MM.1S (cell line): ENCODE measurements around the gene PLA2G7.

Experiments
- DNase-seq: peaks from one replicate; pipeline ENCODE4 v3.0.0-alpha.2; 2015
- H2AFZ ChIP-seq: fragments of 300-600 bp; sonication (generic); 2 replicates; pipeline ENCODE4 v1.6.0; 2016; ENCODE audit warnings: antibody characterized with exemption, low read length
- H3F3A ChIP-seq: fragments of 300-600 bp; sonication (generic); 2 replicates; pipeline ENCODE4 v1.6.1; 2016; ENCODE audit warnings: mild to moderate bottlenecking, antibody characterized with exemption, low read length, moderate library complexity, mixed read lengths; ENCODE audit not compliant: insufficient read depth
- H3K27ac ChIP-seq: fragments of 300-600 bp; sonication (generic); 2 replicates; pipeline ENCODE4 v1.5.1; 2016; ENCODE audit warnings: mild to moderate bottlenecking, low read length
- H3K27me3 ChIP-seq: fragments of 300-600 bp; sonication (generic); replicated peaks from 2 replicates; pipeline ENCODE4 v1.6.0; 2016; ENCODE audit warnings: low read length; ENCODE audit not compliant: insufficient read depth
- H3K36me3 ChIP-seq: fragments of 300-600 bp; sonication (generic); replicated peaks from 2 replicates; pipeline ENCODE4 v1.6.1; 2016; ENCODE audit warnings: mild to moderate bottlenecking, low read length, mixed read lengths; ENCODE audit not compliant: insufficient read depth
- H3K4me1 ChIP-seq: fragments of 300-600 bp; sonication (generic); 2 replicates; pipeline ENCODE4 v1.6.1; 2016; ENCODE audit warnings: low read length, mixed read lengths
- H3K4me2 ChIP-seq: fragments of 300-600 bp; sonication (generic); 2 replicates; pipeline ENCODE4 v1.6.0; 2016; ENCODE audit warnings: low read depth, low read length
- H3K4me3 ChIP-seq: fragments of 300-600 bp; sonication (generic); 2 replicates; pipeline ENCODE4 v1.5.1; 2016; ENCODE audit warnings: low read length, mixed read lengths
- H3K79me2 ChIP-seq: fragments of 300-600 bp; sonication (generic); 2 replicates; pipeline ENCODE4 v1.6.1; 2016; ENCODE audit warnings: mixed run types, low read length, mixed read lengths
- H3K9ac ChIP-seq: fragments of 300-600 bp; sonication (generic); 2 replicates; pipeline ENCODE4 v1.6.1; 2016; ENCODE audit warnings: low read length, mixed read lengths
- H3K9me2 ChIP-seq: fragments of 300-600 bp; sonication (generic); replicated peaks from 2 replicates; pipeline ENCODE4 v1.6.1; 2016; ENCODE audit warnings: mild to moderate bottlenecking, low read length, mixed read lengths; ENCODE audit not compliant: insufficient read depth
- H3K9me3 ChIP-seq: fragments of 300-600 bp; sonication (generic); replicated peaks from 2 replicates; pipeline ENCODE4 v1.6.1; 2016; ENCODE audit warnings: mild to moderate bottlenecking, low read length, mixed read lengths; ENCODE audit not compliant: insufficient read depth
- H4K20me1 ChIP-seq: fragments of 300-600 bp; sonication (generic); 2 replicates; pipeline ENCODE4 v1.6.1; 2016; ENCODE audit warnings: mild to moderate bottlenecking, low read length, moderate library complexity, mixed read lengths; ENCODE audit not compliant: insufficient read depth
- EZH2 ChIP-seq: fragments of 300-600 bp; sonication (generic); optimal IDR thresholded peaks from 2 replicates; pipeline ENCODE3; 2017; ENCODE audit warnings: low read depth, mild to moderate bottlenecking, antibody characterized with exemption, low read length, mixed read lengths
- EZH2phosphoT487 ChIP-seq: fragments of 300-600 bp; sonication (generic); IDR thresholded peaks from 2 replicates; pipeline ENCODE4 v1.6.1; 2018; ENCODE audit warnings: antibody characterized with exemption, low read length
- TF ChIP-seq, protein P1 (sequence below): fragments of 300-600 bp; sonication (generic); IDR thresholded peaks from 2 replicates; pipeline ENCODE4 v1.5.1; 2016; ENCODE audit warnings: antibody characterized with exemption, low read length, mixed read lengths

PLA2G7 gene

DNA sequence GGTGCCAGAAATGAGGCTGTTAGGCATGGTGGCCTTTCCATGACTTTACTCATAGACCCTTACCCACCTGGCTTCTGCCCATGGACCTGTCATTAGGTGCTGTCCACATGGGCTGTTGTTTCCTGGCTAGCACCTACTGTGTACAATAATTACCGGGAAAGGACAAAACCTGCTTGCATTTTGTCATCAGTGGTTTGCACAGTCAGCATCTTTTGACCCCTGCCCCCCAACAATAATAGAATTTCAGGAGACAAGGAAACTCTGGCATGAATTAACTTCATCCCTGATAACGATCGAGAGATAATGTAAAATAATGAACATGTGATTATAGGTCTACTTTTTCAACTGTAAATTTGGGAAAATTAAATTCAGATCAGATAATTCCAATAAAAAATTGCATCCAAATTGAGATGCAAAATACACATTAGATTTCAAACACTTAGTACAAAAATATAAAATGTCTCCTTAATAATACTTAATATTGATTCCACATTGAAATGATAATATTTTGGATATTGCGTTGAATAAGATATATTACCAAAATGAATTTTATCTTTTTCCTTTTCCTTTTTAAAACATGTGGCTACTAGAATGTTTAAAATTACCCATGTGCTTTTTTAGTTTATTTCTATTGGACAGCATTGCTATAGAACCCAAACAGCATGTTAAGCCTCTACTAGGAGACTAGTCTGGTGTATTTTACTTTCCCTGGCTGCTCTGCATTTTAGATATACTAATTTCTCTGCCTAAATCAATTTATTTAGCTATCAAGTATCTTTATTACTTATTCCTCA lies 24.0 kb upstream of the PLA2G7 start:
- Histone ChIP-seq H3K9me2 (no peaks in the 10 kb centered on the region), H4K20me1 (no peaks in the 10 kb centered on the region), H3K9me3 (no peaks in the 10 kb centered on the region), H3F3A (no peaks in the 10 kb centered on the region), H3K4me2 (no peak overlapping the region), H3K36me3 (no peaks in the 10 kb centered on the region), H2AFZ (no peak overlapping the region), H3K27ac (no peak overlapping the region), H3K4me1 (no peaks in the 10 kb centered on the region), H3K27me3 (no peaks in the 10 kb centered on the region), H3K9ac (no peak overlapping the region), H3K4me3 (no peak overlapping the region), H3K79me2 (no peaks in the 10 kb centered on the region)
- no peak for DNase-seq
- TF ChIP-seq, protein P1, sequence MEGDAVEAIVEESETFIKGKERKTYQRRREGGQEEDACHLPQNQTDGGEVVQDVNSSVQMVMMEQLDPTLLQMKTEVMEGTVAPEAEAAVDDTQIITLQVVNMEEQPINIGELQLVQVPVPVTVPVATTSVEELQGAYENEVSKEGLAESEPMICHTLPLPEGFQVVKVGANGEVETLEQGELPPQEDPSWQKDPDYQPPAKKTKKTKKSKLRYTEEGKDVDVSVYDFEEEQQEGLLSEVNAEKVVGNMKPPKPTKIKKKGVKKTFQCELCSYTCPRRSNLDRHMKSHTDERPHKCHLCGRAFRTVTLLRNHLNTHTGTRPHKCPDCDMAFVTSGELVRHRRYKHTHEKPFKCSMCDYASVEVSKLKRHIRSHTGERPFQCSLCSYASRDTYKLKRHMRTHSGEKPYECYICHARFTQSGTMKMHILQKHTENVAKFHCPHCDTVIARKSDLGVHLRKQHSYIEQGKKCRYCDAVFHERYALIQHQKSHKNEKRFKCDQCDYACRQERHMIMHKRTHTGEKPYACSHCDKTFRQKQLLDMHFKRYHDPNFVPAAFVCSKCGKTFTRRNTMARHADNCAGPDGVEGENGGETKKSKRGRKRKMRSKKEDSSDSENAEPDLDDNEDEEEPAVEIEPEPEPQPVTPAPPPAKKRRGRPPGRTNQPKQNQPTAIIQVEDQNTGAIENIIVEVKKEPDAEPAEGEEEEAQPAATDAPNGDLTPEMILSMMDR: no peak

DNA sequence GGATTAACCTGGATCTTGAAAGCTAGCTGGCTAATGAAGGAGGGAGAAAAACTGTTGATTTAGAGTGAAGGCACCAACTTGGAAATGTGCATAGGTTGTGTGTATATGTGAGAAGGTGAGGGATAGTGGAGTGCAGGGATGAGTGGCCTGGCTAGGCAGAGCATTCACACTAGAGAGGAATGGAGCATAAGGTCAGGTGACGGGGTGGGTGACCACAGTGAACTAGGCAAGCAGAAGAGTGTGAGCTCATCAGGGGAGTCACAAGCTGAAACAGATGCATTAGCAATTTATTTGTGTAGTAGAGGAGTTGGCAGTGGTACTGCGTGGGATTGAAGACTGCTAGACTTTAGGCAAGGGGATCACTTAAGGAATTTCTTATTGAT lies 22.0 kb upstream of the PLA2G7 start:
- no peak overlapping the region for H3K27ac ChIP-seq
- no peak overlapping the region for H3K4me2 ChIP-seq

DNA sequence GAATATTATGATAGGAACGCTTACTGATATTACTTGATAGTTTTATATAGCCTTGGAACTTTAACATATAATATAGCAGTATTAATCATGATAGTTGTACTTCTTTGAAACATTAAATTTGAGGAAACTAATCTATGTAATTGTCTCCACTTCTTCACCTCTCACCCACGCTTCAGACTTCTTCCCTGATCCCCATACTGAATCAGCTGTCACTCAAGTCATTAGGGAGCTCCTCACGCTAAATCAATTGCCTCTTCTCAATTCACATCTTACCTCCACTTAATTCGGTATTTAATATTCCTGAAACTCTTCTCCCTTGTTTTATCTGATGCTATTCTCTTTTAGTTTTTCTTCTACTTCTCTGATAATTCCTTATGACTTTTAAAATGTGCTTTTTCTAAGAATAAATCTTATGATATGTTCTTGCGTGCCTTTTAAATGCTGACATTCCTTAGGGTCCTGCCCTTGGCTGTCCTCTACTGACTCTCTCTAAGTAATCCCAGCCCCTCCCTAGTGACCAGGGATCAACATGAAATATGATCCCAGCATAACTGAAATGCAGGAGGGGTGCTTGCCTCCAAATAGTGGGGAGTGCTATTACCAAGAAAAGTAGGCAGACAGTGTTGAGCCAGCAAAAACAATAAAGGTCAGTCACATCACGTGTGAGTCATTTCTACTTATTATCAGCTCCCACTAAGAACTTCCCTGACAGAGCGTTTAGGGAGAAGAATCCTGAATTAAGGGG lies 21.5 kb upstream of the PLA2G7 start:
- Histone ChIP-seq H3K79me2 (no peaks in the 10 kb centered on the region), H3K27ac (no peak overlapping the region), H3F3A (no peaks in the 10 kb centered on the region), H3K9me3 (no peaks in the 10 kb centered on the region), H3K9me2 (no peaks in the 10 kb centered on the region), H3K4me1 (no peaks in the 10 kb centered on the region), H2AFZ (no peak overlapping the region), H3K36me3 (no peaks in the 10 kb centered on the region), H3K9ac (no peak overlapping the region), H3K27me3 (no peaks in the 10 kb centered on the region), H3K4me3 (no peak overlapping the region), H3K4me2 (no peak overlapping the region), H4K20me1 (no peaks in the 10 kb centered on the region)
- no peak for TF ChIP-seq EZH2phosphoT487
- TF ChIP-seq, protein P1: no peak
- TF ChIP-seq EZH2: no peak
- no peak for DNase-seq

More for the DNA sequence above, 22.0 kb upstream of the PLA2G7 start:
- Histone ChIP-seq H3F3A (no peaks in the 10 kb centered on the region), H3K79me2 (no peaks in the 10 kb centered on the region), H3K4me3 (no peak overlapping the region), H3K9me3 (no peaks in the 10 kb centered on the region), H3K27me3 (no peaks in the 10 kb centered on the region), H3K4me1 (no peaks in the 10 kb centered on the region), H3K36me3 (no peaks in the 10 kb centered on the region), H2AFZ (no peak overlapping the region), H4K20me1 (no peaks in the 10 kb centered on the region), H3K9me2 (no peaks in the 10 kb centered on the region), H3K9ac (no peak overlapping the region)
- TF ChIP-seq, protein P1: no peak
- TF ChIP-seq EZH2 (no peak), EZH2phosphoT487 (no peak)
- DNase-seq: no peak
